ENCODE data around the gene LHX3.

The LHX3 gene

GRCh38 chr9:136160381-136160841, 44.5 kb downstream of the LHX3 start:
- no peak for TF ChIP-seq ESRRG (CRISPR knock-in tag; IDR thresholded peaks at IDR 0.05)
- no peak for TF ChIP-seq ZNF565 (CRISPR knock-in tag; conservative IDR thresholded peaks at IDR 0.05; ENCODE audit: low read depth)
- TF ChIP-seq, protein P1, sequence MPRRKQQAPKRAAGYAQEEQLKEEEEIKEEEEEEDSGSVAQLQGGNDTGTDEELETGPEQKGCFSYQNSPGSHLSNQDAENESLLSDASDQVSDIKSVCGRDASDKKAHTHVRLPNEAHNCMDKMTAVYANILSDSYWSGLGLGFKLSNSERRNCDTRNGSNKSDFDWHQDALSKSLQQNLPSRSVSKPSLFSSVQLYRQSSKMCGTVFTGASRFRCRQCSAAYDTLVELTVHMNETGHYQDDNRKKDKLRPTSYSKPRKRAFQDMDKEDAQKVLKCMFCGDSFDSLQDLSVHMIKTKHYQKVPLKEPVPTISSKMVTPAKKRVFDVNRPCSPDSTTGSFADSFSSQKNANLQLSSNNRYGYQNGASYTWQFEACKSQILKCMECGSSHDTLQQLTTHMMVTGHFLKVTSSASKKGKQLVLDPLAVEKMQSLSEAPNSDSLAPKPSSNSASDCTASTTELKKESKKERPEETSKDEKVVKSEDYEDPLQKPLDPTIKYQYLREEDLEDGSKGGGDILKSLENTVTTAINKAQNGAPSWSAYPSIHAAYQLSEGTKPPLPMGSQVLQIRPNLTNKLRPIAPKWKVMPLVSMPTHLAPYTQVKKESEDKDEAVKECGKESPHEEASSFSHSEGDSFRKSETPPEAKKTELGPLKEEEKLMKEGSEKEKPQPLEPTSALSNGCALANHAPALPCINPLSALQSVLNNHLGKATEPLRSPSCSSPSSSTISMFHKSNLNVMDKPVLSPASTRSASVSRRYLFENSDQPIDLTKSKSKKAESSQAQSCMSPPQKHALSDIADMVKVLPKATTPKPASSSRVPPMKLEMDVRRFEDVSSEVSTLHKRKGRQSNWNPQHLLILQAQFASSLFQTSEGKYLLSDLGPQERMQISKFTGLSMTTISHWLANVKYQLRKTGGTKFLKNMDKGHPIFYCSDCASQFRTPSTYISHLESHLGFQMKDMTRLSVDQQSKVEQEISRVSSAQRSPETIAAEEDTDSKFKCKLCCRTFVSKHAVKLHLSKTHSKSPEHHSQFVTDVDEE (CRISPR knock-in tag; IDR thresholded peaks at IDR 0.05), result no peak
- TF ChIP-seq GLIS3 (CRISPR knock-in tag; IDR thresholded peaks at IDR 0.05), result no peak
- TF ChIP-seq ZNF70 (CRISPR knock-in tag; IDR thresholded peaks at IDR 0.05), result no peak
- TF ChIP-seq SNAI2 (CRISPR knock-in tag; IDR thresholded peaks at IDR 0.05), result no peak
- no peak for TF ChIP-seq PPARA (CRISPR knock-in tag; IDR thresholded peaks at IDR 0.05; ENCODE audit: borderline replicate concordance)
- TF ChIP-seq ZNF8 (CRISPR knock-in tag; IDR thresholded peaks at IDR 0.05), result no peak
- TF ChIP-seq, protein P2, sequence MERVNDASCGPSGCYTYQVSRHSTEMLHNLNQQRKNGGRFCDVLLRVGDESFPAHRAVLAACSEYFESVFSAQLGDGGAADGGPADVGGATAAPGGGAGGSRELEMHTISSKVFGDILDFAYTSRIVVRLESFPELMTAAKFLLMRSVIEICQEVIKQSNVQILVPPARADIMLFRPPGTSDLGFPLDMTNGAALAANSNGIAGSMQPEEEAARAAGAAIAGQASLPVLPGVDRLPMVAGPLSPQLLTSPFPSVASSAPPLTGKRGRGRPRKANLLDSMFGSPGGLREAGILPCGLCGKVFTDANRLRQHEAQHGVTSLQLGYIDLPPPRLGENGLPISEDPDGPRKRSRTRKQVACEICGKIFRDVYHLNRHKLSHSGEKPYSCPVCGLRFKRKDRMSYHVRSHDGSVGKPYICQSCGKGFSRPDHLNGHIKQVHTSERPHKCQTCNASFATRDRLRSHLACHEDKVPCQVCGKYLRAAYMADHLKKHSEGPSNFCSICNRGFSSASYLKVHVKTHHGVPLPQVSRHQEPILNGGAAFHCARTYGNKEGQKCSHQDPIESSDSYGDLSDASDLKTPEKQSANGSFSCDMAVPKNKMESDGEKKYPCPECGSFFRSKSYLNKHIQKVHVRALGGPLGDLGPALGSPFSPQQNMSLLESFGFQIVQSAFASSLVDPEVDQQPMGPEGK (CRISPR knock-in tag; IDR thresholded peaks at IDR 0.05; ENCODE audit: borderline replicate concordance), result no peak
- no peak for TF ChIP-seq ARNTL (CRISPR knock-in tag; IDR thresholded peaks at IDR 0.05; ENCODE audit: borderline replicate concordance, low read depth)
- ATAC-seq, result no peak; the same call in 2 of the 3 replicates

DNA sequence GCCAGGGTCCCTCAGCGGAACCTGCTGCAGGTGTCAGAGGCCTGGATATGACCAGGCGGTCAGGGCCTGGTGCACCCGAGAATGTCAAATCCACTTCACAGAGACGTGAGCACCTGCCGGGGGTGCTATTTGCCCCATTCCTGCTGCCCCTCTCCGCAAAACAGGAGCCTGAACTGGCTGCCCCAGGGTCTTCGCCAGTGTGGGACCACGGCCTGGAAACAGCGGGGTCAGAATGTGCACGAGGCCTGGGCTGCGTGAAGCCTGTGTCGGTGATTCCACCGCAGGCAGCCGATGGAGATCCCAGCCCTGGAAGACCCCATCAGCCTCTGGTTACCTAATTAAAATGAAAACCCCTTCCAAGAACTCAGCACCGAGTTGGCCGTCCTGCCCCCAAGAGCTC, 45.1 kb downstream of the LHX3 start:
- no peak for TF ChIP-seq GLIS3 (CRISPR knock-in tag; IDR thresholded peaks at IDR 0.05)
- no peak for ATAC-seq

- ATAC-seq, result no peak
- TF ChIP-seq ZNF8 (CRISPR knock-in tag; IDR thresholded peaks at IDR 0.05) (no peak), GLIS3 (CRISPR knock-in tag; IDR thresholded peaks at IDR 0.05) (no peak), SNAI2 (CRISPR knock-in tag; IDR thresholded peaks at IDR 0.05) (no peak), CSDC2 (CRISPR knock-in tag; IDR thresholded peaks at IDR 0.05) (no peak), ZFP30 (CRISPR knock-in tag; IDR thresholded peaks at IDR 0.05) (no peak), CREB5 (CRISPR knock-in tag; IDR thresholded peaks at IDR 0.05; ENCODE audit: low read depth) (no peak), OSR1 (CRISPR knock-in tag; IDR thresholded peaks at IDR 0.05) (no peak), POU6F1 (CRISPR knock-in tag; IDR thresholded peaks at IDR 0.05; ENCODE audit: borderline replicate concordance, low read depth) (no peak), ZFP3 (CRISPR knock-in tag; IDR thresholded peaks at IDR 0.05) (no peak), BACH2 (CRISPR knock-in tag; IDR thresholded peaks at IDR 0.05; ENCODE audit: borderline replicate concordance) (no peak), ZC3H10 (CRISPR knock-in tag; IDR thresholded peaks at IDR 0.05) (no peak), ESRRG (CRISPR knock-in tag; IDR thresholded peaks at IDR 0.05) (no peak)
- TF ChIP-seq, protein P2 (CRISPR knock-in tag; IDR thresholded peaks at IDR 0.05; ENCODE audit: borderline replicate concordance), result no peak
- TF ChIP-seq, protein P1 (CRISPR knock-in tag; IDR thresholded peaks at IDR 0.05), result no peak
- TF ChIP-seq, protein P3, sequence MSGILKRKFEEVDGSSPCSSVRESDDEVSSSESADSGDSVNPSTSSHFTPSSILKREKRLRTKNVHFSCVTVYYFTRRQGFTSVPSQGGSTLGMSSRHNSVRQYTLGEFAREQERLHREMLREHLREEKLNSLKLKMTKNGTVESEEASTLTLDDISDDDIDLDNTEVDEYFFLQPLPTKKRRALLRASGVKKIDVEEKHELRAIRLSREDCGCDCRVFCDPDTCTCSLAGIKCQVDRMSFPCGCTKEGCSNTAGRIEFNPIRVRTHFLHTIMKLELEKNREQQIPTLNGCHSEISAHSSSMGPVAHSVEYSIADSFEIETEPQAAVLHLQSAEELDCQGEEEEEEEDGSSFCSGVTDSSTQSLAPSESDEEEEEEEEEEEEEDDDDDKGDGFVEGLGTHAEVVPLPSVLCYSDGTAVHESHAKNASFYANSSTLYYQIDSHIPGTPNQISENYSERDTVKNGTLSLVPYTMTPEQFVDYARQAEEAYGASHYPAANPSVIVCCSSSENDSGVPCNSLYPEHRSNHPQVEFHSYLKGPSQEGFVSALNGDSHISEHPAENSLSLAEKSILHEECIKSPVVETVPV (CRISPR knock-in tag; IDR thresholded peaks at IDR 0.05), result no peak
These were observed 47.3 kb downstream of the LHX3 start for GRCh38 chr9:136157477-136158265.
